ENCODE measurements around the gene ZNF718. TPM values are rescaled to one million over a fixed set of nuclear protein-coding genes. Genes with fewer than 3 reads are reported as not detected.
A peak's percentile ranks its signal among the peaks of the same experiment; 100 is the strongest.
"Not testable (repeated sequence)": the region's sequence is repeated elsewhere in the genome, so short reads cannot be mapped to it uniquely, and the experiment has no call there.

ZNF718 gene
- total RNA-seq, 2 donors from 2014 or later = 2.6 to 8.9 TPM

DNA sequence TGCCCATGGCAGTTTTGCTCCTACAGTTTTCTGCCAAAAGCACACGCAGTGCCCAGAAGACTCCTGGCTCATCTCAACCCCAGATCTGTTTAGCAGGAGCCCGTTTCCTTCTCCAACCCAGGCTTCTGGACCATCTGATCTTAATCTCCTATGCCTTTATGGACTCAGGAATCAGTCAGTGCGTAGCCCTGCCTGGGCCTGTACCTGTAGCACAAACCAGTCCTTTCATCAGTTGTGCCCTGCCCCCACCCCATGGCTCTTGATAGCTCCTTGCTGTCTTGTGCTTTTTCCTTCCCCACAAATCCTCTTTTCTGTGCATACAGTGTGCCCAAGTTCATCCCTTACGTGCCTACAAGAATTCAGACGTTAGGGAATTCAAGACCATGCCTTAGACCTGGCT is 1.5 kb downstream of the ZNF718 start:
- DNase-seq (ENCODE audit: low spot score in 2 of 2) = no peak
- Mint-ChIP-seq H3K9me3 (peaks cover 18 to 23% of the 10 kb centered on the region in 2 donors), H3K27ac (peak overlapping the region; percentile 92 to 100), H3K36me3 (peaks cover 51 to 57% of the 10 kb centered on the region in 2 donors)
- no peak for ATAC-seq

DNA sequence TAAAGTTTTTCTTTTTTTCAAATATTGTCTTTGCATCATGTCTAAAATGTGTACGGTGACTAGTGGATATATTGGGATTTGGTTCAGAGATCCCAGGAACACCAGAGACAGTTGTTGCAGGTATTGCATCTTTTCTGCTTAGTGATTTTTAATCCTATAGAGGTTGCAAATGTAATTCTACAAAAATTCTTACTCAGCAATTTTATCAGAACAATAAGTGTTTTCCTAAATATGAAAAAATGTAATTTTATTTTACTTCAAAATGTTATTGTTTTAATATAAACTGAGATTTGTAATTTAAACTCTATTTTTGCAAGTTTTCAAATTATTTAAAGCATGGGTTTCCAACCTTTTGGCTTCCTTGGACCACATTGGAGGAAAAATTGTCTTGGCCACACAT is 8.2 kb downstream of the ZNF718 start:
- peaks cover 24 to 38% of the 10 kb centered on the region in 2 donors for H3K36me3 Mint-ChIP-seq
- H3K9me3 Mint-ChIP-seq = peaks cover 7 to 11% of the 10 kb centered on the region in 2 donors
- H3K27ac Mint-ChIP-seq = no peak overlapping the region
- DNase-seq (ENCODE audit: low spot score in 2 of 2) = no peak
- no peak for ATAC-seq

DNA sequence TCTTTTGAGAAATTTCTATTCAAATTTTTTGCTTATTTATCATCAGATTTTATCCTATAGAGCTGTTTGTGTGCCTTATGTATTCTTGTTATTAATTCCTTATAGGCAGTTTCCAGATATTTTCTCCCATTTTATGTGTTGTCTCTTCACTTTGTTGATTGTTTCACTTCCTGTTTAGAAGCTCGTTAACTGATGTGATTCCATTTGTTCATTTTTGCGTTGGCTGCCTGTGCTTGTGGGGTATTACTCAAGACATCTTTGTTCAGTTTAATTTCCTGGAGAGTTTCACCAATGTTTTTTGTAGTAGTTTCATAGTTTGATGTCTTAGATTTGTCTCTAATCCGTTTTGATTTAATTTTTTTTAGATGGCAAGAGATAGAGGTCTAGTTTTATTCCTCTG is 14.6 kb downstream of the ZNF718 start:
- no peak overlapping the region for H3K27ac Mint-ChIP-seq
- peaks cover 29 to 91% of the 10 kb centered on the region in 2 donors for H3K36me3 Mint-ChIP-seq
- H3K9me3 Mint-ChIP-seq = peaks cover 3 to 46% of the 10 kb centered on the region in 2 donors
- DNase-seq (ENCODE audit: low spot score in 2 of 2) (no peak), ATAC-seq (no peak)

DNA sequence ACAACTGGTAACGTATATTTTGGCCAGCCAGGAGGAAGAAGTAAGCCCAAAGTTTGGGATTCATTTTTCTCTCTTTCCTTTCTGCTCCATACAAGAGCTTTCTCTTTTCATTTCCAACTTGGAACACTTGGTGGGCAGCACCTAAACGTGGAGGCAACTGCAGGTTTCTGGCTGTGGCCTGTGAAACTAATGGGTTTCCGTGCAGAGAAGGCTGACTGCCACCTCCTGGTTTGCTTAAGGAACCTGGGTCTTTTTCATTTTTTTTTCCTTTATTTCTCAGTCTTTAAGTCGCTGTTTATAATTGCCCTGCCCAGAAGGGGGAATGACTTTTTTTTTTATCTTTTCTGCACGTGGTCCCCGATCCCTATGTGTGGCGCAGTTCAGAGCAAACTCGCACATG is 15.4 kb downstream of the ZNF718 start:
- Mint-ChIP-seq H3K36me3 (peaks cover 33 to 91% of the 10 kb centered on the region in 2 donors), H3K27ac (peak overlapping the region in 1 of 2 donors; percentile 93), H3K9me3 (peaks cover 6 to 53% of the 10 kb centered on the region in 2 donors)
- DNase-seq (ENCODE audit: low spot score in 2 of 2) (no peak), ATAC-seq (no peak)

DNA sequence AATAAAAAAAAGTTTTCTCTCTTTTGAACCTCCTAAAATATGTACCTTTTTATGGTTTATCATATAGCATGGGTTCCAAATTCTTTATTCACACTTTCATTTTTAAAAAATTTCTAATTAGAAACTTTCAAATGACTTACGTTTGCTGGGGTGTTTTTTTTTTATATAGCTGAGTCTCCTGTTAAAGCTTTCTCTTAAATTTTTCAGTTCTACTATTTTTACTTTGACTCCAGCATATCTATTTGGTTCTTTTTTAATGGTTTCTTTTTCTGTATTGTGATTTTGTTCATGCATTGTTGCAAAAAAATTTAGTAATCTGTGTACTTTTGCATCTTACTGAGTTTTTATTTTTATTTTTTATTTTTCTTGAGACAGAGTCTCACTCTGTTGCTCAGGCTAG is 22.3 kb downstream of the ZNF718 start:
- peaks cover 20 to 34% of the 10 kb centered on the region in 2 donors for H3K9me3 Mint-ChIP-seq
- H3K27ac Mint-ChIP-seq = no peak overlapping the region
- DNase-seq (ENCODE audit: low spot score in 2 of 2) (no peak), ATAC-seq (no peak)
- peaks cover 29 to 85% of the 10 kb centered on the region in 2 donors for H3K36me3 Mint-ChIP-seq

DNA sequence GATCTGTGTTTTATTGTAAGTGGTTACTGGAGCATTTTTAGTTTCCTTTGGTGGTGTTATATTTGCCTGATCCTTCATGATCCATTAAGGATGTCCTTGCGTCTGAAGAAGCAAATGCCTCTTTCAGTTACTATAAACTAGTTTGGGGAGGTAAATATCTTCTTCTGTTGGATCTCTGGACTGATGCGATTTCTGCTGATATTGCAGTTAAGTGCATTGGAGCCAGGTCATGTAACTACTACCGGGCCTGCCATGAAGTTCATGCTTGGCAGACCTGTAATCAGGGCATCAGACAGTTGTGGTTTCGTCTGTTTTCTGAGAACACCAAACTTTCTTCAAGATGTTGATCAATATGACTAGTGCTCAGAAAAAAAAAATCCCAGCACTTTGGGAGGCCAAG is 22.9 kb downstream of the ZNF718 start:
- ATAC-seq (no peak), DNase-seq (ENCODE audit: low spot score in 2 of 2) (no peak)
- peaks cover 20 to 34% of the 10 kb centered on the region in 2 donors for H3K9me3 Mint-ChIP-seq
- no peak overlapping the region for H3K27ac Mint-ChIP-seq
- H3K36me3 Mint-ChIP-seq = peaks cover 29 to 85% of the 10 kb centered on the region in 2 donors

DNA sequence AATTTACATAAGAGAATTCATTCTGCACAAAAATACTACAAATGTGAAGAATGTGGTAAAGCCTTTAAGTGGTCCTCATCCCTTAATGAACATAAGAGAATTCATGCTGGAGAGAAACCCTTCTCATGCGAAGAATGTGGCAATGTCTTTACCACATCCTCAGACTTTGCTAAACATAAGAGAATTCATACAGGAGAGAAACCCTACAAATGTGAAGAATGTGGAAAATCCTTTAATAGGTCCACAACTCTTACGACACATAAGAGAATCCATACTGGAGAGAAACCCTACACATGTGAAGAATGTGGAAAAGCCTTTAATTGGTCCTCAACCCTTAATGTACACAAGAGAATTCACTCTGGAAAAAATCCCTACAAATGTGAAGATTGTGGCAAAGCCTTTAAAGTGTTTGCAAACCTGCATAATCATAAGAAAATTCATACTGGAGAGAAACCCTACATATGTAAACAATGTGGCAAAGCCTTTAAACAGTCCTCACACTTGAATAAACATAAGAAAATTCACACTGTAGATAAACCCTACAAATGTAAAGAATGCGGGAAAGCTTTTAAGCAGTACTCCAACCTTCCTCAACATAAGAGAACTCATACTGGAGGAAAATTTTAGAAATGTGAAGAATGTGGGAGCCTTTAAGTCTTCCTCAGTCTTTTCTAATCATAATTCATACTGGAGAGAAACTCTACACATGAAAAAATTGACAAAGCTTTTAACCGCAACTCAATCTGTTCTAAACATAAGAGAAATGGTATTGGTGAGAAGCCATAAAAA is 37.4 kb downstream of the ZNF718 start:
- Mint-ChIP-seq H3K27ac (no peak overlapping the region), H3K36me3 (peaks cover 29 to 74% of the 10 kb centered on the region in 2 donors), H3K9me3 (peaks cover 22 to 25% of the 10 kb centered on the region in 2 donors)
- ATAC-seq = no peak
- DNase-seq (ENCODE audit: low spot score in 2 of 2) = no peak

DNA sequence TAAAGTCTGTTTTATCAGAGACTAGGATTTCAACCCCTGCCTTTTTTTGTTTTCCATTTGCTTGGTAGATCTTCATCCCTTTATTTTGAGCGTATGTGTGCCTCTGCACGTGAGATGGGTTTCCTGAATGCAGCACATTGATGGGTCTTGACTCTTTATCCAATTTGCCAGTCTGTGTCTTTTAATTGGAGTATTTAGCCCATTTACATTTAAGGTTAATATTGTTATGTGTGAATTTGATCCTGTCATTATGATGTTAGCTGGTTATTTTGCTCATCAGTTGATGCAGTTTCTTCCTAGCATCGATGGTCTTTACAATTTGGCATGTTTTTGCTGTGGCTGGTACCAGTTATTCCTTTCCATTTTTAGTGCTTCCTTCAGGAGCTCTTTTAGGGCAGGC is 45.3 kb downstream of the ZNF718 start:
- not testable (repeated sequence) for DNase-seq (ENCODE audit: low spot score in 2 of 2); ATAC-seq; H3K27ac Mint-ChIP-seq
- Mint-ChIP-seq H3K9me3 (peaks cover 24 to 30% of the 10 kb centered on the region in 2 donors), H3K36me3 (peaks cover 45 to 78% of the 10 kb centered on the region in 2 donors)

DNA sequence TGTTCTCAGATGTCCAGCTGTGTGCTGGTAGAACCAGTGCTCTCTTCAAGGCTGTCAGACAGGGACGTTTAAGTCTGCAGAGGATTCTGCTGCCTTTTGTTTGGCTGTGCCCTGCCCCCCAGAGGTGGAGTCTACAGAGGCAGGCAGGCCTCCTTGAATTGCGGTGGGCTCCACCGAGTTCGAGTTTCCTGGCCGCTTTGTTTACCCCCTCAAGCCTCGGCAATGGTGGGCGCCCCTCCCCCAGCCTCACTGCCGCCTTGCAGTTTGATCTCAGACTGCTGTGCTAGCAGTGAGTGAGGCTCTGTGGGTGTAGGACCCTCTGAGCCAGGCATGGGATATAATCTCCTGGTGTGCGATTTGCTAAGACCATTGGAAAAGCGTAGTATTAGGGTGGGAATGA is 47.0 kb downstream of the ZNF718 start:
- not testable (repeated sequence) for H3K27ac Mint-ChIP-seq; ATAC-seq; DNase-seq (ENCODE audit: low spot score in 2 of 2)
- peaks cover 25 to 46% of the 10 kb centered on the region in 2 donors for H3K9me3 Mint-ChIP-seq
- peaks cover 56 to 77% of the 10 kb centered on the region in 2 donors for H3K36me3 Mint-ChIP-seq

DNA sequence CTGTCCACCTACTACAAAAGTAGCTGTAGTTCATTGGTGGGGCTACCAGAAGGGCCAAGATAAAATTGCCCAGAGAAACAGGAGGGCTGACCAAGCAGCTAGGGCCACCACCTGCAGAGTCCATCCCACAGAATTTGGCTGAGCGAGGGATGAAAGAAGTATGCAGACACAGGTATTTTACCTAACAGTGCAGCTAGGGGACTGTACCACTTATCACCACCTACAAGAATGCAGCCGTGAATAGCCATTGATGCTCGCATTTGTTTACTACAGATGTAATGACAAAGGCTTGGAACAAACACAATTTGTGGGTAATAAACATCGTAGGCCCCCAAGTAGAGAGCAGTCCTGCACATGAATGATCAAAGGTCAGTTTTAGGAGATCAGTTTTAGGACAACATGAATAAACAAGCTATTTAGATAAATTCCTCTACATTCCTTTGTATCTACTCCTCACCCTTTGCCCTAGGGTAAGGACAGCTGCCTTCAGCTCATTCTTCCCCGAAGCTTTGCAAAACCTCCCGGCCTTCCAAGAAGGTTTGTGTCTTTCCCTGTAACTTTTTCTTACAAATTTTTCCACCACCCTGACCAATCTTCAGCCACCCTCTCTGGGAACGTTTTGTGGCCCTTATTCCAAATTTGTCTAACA is 49.5 kb downstream of the ZNF718 start:
- DNase-seq (ENCODE audit: low spot score in 2 of 2) (no peak), ATAC-seq (no peak)
- Mint-ChIP-seq H3K9me3 (peaks cover 35 to 61% of the 10 kb centered on the region in 2 donors), H3K36me3 (peaks cover 57 to 76% of the 10 kb centered on the region in 2 donors), H3K27ac (no peak overlapping the region)

DNA sequence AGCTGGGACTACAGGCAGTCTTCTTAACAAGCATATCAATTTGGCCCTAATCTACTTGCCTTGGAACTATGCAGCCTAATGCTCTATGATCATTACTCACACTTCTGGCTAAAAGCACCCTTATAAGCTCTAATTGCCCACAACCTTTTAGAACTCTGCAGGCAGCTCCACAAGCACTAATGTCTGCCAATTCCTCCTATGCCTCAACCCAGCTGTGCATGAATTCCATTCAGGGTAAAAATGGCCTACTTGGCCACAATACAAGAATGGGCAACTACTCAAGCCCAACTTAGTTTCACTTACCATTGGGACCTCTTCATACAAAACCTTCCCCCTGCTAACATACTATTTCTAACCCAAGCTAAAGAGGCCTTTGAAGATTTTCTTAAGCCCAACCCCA is 51.7 kb downstream of the ZNF718 start:
- H3K36me3 Mint-ChIP-seq = peaks cover 46 to 67% of the 10 kb centered on the region in 2 donors
- H3K27ac Mint-ChIP-seq = no peak overlapping the region
- DNase-seq (ENCODE audit: low spot score in 2 of 2) (no peak), ATAC-seq (no peak)
- H3K9me3 Mint-ChIP-seq = peaks cover 24 to 57% of the 10 kb centered on the region in 2 donors

DNA sequence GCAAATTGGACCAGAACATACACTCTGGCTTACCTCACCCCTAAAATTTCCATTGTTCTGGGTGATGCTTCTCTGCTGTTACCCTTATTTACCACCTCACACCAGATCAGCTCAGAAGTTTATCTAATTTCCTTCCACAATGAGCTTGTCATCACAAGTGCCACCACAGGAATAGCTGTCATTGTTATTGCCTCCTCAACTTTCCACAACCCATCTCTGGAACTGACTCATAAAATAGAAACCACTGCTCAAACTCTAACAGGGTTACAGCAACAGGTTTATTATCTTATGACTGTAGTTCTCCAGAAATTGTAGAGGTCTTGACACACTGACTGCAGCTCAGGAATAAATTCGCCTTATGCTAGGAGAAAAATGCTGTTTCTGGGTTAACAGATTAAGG is 52.7 kb downstream of the ZNF718 start:
- ATAC-seq = peak; percentile 56 to 79
- H3K27ac Mint-ChIP-seq = no peak overlapping the region
- no peak for DNase-seq (ENCODE audit: low spot score in 2 of 2)
- peaks cover 24 to 62% of the 10 kb centered on the region in 2 donors for H3K9me3 Mint-ChIP-seq
- H3K36me3 Mint-ChIP-seq = peaks cover 43 to 64% of the 10 kb centered on the region in 2 donors

DNA sequence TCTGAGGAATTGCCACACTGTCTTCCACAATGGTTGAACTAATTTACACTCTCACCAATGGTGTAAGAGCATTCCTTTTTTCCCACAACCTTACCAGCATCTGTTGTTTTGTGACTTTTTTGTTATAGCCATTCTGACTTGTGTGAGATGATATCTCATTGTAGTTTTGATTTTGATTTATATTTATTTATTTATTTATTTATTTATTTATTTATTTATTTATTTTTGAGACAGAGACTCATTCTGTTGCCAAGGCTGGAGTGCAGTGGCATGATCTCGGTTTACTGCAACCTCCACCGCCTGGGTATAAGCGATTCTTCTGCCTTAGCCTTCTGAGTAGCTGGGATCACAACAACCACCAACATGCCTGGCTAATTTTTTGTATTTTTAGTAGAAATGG is 57.9 kb downstream of the ZNF718 start:
- not testable (repeated sequence) for DNase-seq (ENCODE audit: low spot score in 2 of 2); H3K27ac Mint-ChIP-seq; ATAC-seq
- Mint-ChIP-seq H3K9me3 (peaks cover 35 to 71% of the 10 kb centered on the region in 2 donors), H3K36me3 (peaks cover 47 to 76% of the 10 kb centered on the region in 2 donors)

DNA sequence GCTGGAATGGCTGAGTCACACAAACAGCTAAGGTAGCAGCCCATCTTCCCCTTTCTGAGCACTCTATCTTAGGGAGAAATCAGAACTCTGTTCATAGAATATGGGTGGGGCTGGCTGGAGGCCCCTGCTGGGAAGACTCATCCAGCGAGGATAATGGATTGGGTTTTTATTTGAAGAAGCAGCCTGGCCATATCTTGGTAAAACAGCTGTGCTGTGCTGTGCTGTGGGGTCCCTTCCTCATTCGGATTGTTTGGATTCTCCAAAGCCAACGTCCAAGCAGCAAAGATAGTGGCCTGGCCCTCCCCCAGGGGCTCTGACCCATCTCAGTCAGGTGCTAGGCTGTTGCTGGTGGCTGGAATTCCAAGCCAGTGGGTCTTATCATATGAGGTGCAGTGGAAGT is 63.8 kb downstream of the ZNF718 start:
- ATAC-seq (no peak), DNase-seq (ENCODE audit: low spot score in 2 of 2) (no peak)
- Mint-ChIP-seq H3K27ac (no peak overlapping the region), H3K36me3 (peaks cover 27 to 62% of the 10 kb centered on the region in 2 donors), H3K9me3 (peaks cover 30 to 45% of the 10 kb centered on the region in 2 donors)

DNA sequence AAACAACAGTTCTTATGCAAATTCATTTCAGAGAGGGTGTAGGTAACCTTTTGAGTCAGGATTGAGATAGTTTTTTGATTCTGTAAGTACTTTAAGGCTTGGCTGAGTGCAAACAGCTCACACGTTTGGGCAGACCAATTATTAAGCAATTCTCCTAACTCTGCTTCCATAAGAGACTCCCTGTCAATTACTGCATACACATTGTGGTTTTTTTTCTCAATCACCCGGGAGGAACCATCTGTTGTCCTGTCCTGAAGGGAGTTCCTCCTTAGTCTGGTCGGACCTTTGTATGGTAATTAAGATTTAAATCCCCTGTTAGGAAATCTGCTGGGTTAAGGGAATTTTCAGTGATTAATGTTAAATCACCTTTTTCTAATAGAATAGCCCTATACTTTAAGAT is 70.9 kb downstream of the ZNF718 start:
- H3K27ac Mint-ChIP-seq; ATAC-seq; DNase-seq (ENCODE audit: low spot score in 2 of 2): not testable (repeated sequence)
- Mint-ChIP-seq H3K36me3 (peaks cover 14 to 62% of the 10 kb centered on the region in 2 donors), H3K9me3 (peaks cover 20 to 44% of the 10 kb centered on the region in 2 donors)

DNA sequence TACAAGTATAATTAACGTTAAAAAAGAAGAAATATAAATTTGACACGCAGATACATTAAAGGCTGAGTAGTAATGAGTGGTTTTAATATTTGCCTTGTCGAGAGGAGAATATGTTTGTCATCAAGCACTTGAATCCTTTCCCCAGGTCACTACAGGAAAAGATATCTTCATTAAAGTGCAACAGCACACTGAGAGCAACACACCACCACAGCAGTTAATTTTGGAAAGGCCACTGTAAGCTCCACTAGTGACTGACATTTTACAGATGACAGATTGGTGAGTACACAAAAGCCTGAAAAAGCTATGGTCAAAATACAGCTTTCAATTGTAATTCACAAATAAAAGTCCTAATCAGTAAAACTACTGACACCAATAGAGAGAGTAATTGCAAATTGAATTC is 76.6 kb downstream of the ZNF718 start:
- Mint-ChIP-seq H3K9me3 (peaks cover 28 to 49% of the 10 kb centered on the region in 2 donors), H3K27ac (no peak overlapping the region), H3K36me3 (peaks cover 25 to 72% of the 10 kb centered on the region in 2 donors)
- no peak for DNase-seq (ENCODE audit: low spot score in 2 of 2)
- ATAC-seq = no peak

DNA sequence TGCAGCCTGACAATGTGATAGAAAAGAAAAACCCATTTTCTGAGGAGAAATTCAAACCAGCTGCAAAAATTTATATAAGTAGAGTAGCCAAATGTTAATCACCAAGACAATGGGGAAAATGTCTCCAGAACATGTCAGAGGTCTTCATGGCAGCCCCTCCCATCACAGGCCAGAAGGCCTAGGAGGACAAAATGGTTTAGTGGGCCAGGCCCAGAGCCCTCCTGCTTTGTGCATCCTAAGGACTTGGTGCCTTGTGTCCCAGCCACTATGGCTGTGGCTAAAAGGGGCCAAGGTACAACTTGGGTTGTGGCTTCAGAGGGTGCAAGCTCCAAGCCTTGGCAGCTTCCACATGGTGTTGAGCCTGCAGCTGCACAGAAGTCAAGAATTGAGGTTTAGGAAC is 78.5 kb downstream of the ZNF718 start:
- not testable (repeated sequence) for DNase-seq (ENCODE audit: low spot score in 2 of 2); ATAC-seq; H3K27ac Mint-ChIP-seq
- Mint-ChIP-seq H3K36me3 (peaks cover 35 to 70% of the 10 kb centered on the region in 2 donors), H3K9me3 (peaks cover 33 to 50% of the 10 kb centered on the region in 2 donors)
